GM12892 (cell line): Measurements from ENCODE around the gene NDEL1.

Experiments used
- POLR2A ChIP-seq: IDR thresholded peaks from 2 replicates; pipeline ENCODE4 v1.6.1; 2011; ENCODE audit warnings: low read depth, low read length, control low read depth
- POLR2AphosphoS5 ChIP-seq: IDR thresholded peaks from 2 replicates; pipeline ENCODE4 v1.6.1; 2011; ENCODE audit warnings: low read depth, low read length, control low read depth
- TAF1 ChIP-seq: IDR thresholded peaks from 2 replicates; pipeline ENCODE4 v1.6.1; 2011; ENCODE audit warnings: low read depth, mild to moderate bottlenecking, control low read depth, low read length, borderline replicate concordance

GRCh38 chr17:8474826-8475225, 39.1 kb downstream of the NDEL1 start:
- TF ChIP-seq POLR2AphosphoS5 (0 out of 2 replicates have a peak, but pooled peaks have one; percentile 16), POLR2A (no peak), TAF1 (no peak)
